Endothelial cell of umbilical vein (primary cell): ENCODE measurements around the gene TENM4.

ENCODE experiments used
- EZH2 ChIP-seq: IDR thresholded peaks from 2 replicates; pipeline ENCODE4 v1.6.1; 2012; ENCODE audit warnings: borderline replicate concordance, low read depth, mild to moderate bottlenecking, moderate library complexity, low read length, inconsistent platforms; ENCODE audit not compliant: severe bottlenecking
- GATA2 ChIP-seq: IDR thresholded peaks from 2 replicates; pipeline ENCODE4 v1.7.0; 2011; ENCODE audit warnings: low read depth, mild to moderate bottlenecking, moderate library complexity, mixed read lengths, low read length; ENCODE audit not compliant: insufficient read length, insufficient read depth
- JUN ChIP-seq: IDR thresholded peaks from 2 replicates; pipeline ENCODE4 v1.6.1; 2011; ENCODE audit warnings: borderline replicate concordance, low read depth; ENCODE audit not compliant: insufficient read length, insufficient read depth
- POLR2A ChIP-seq: IDR thresholded peaks from 2 replicates; pipeline ENCODE4 v1.6.1; 2012; ENCODE audit warnings: low read depth, mild to moderate bottlenecking, control low read depth, low read length
- POLR2AphosphoS5 ChIP-seq: IDR thresholded peaks from 2 replicates; pipeline ENCODE4 v1.6.1; 2012; ENCODE audit warnings: low read depth, mild to moderate bottlenecking, control low read depth, low read length, moderate library complexity; ENCODE audit not compliant: insufficient read depth
- TF ChIP-seq, protein P1 (sequence below), 2 donors: IDR thresholded peaks; 1 replicate in 1 of 2; 2 replicates in 1 of 2; pipeline ENCODE4 v1.5.1; 2011; ENCODE audit warnings: low read length in 2 of 2, mild to moderate bottlenecking in 2 of 2, moderate library complexity in 2 of 2, control low read depth in 1 of 2, inconsistent platforms in 1 of 2, low read depth in 1 of 2; ENCODE audit not compliant: insufficient read depth in 1 of 2; ENCODE audit errors: extremely low read depth in 1 of 2
- TF ChIP-seq, protein P2 (sequence below): IDR thresholded peaks from 2 replicates; pipeline ENCODE4 v1.6.1; 2011; ENCODE audit not compliant: insufficient read depth, insufficient read length

DNA sequence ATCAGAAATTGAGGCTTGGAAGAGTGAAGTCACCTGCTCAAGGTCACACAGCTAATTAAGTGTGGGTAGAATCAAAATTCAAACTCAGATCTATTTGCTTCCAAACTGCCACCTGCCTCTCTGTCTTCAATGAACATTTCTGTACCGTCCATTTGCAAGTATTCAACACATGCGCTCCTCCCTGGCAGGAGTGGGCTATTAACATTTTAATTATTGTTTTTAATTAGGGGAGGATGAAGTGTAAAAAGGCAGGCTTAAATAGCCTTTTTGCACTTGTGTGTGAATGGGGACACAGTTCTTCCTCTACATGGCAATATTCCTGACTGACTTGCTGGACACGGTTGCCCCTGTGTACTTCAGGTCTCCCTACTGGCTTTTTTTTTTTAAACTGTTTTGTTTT, 751.7 kb downstream of the TENM4 start:
- no peak for TF ChIP-seq POLR2A
- no peak for TF ChIP-seq POLR2AphosphoS5
- TF ChIP-seq, protein P1, sequence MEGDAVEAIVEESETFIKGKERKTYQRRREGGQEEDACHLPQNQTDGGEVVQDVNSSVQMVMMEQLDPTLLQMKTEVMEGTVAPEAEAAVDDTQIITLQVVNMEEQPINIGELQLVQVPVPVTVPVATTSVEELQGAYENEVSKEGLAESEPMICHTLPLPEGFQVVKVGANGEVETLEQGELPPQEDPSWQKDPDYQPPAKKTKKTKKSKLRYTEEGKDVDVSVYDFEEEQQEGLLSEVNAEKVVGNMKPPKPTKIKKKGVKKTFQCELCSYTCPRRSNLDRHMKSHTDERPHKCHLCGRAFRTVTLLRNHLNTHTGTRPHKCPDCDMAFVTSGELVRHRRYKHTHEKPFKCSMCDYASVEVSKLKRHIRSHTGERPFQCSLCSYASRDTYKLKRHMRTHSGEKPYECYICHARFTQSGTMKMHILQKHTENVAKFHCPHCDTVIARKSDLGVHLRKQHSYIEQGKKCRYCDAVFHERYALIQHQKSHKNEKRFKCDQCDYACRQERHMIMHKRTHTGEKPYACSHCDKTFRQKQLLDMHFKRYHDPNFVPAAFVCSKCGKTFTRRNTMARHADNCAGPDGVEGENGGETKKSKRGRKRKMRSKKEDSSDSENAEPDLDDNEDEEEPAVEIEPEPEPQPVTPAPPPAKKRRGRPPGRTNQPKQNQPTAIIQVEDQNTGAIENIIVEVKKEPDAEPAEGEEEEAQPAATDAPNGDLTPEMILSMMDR (IDR thresholded peaks at IDR 0.05; ENCODE audit: extremely low read depth in 1 of 2, insufficient read depth in 1 of 2, low read depth in 1 of 2, low read length in 2 of 2) = no peak
- no peak for TF ChIP-seq JUN
- TF ChIP-seq GATA2 = no peak
- no peak for TF ChIP-seq EZH2
- TF ChIP-seq, protein P2, sequence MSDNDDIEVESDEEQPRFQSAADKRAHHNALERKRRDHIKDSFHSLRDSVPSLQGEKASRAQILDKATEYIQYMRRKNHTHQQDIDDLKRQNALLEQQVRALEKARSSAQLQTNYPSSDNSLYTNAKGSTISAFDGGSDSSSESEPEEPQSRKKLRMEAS = no peak
